GM11168 (cell line): ENCODE data around the gene IMPG2.
"Not testable (repeated sequence)": the region's sequence is repeated elsewhere in the genome, so short reads cannot be mapped to it uniquely, and the experiment has no call there.

Experiments
- in situ Hi-C: fragments of 300-500 bp; cut with MboI; formaldehyde crosslinking; loops from one replicate; pipeline ENCODE4 v1.12.0; 2022; ENCODE audit warnings: low sequenced_read_pairs; ENCODE audit not compliant: unreplicated experiment

The IMPG2 gene

GRCh38 chr3:101320475-101320874 is at the start of gene IMPG2:
IMPG2 (minus strand) TSS chr3:101320575; CDS start chr3:101320372, 203 bp downstream.
- in situ Hi-C loops, result no loop called here

- in situ Hi-C loops, result no loop called here
Observed at GRCh38 chr3:101362406-101362805, 42.0 kb upstream of the IMPG2 start.

GRCh38 chr3:101351829-101352228 is 31.5 kb upstream of the IMPG2 start:
- in situ Hi-C loops, result no loop called here

- in situ Hi-C loops, result no loop called here
Observed at GRCh38 chr3:101340591-101340990, 20.2 kb upstream of the IMPG2 start.

GRCh38 chr3:101333883-101334282 is 13.5 kb upstream of the IMPG2 start:
- in situ Hi-C loops, result no loop called here

- in situ Hi-C loops, result no loop called here
Observed at GRCh38 chr3:101329016-101329673, 8.8 kb upstream of the IMPG2 start.

GRCh38 chr3:101325393-101326134 is 5.2 kb upstream of the IMPG2 start:
- in situ Hi-C loops, result no loop called here

- in situ Hi-C loops, result no loop called here
Observed at GRCh38 chr3:101319531-101319930, 844 bp downstream of the IMPG2 start.

GRCh38 chr3:101312545-101312944 is 7.8 kb downstream of the IMPG2 start:
- in situ Hi-C loops, result no loop called here

GRCh38 chr3:101311676-101312075 is 8.7 kb downstream of the IMPG2 start:
- in situ Hi-C loops, result no loop called here

- in situ Hi-C loops, result no loop called here
Observed at GRCh38 chr3:101310978-101311375, 9.4 kb downstream of the IMPG2 start.

- in situ Hi-C loops, result not testable (repeated sequence)
Observed at GRCh38 chr3:101308147-101308772, 12.1 kb downstream of the IMPG2 start.

- in situ Hi-C loops, result no loop called here
Observed at GRCh38 chr3:101303836-101304235, 16.5 kb downstream of the IMPG2 start.

- in situ Hi-C loops, result no loop called here
Observed at GRCh38 chr3:101303089-101303731, 17.2 kb downstream of the IMPG2 start.

- in situ Hi-C loops, result no loop called here
Observed at GRCh38 chr3:101300073-101300472, 20.3 kb downstream of the IMPG2 start.

GRCh38 chr3:101292027-101292426 is 28.3 kb downstream of the IMPG2 start:
- in situ Hi-C loops, result no loop called here

GRCh38 chr3:101288294-101288693 is 32.1 kb downstream of the IMPG2 start:
- in situ Hi-C loops, result no loop called here

- in situ Hi-C loops, result no loop called here
Observed at GRCh38 chr3:101284757-101285156, 35.6 kb downstream of the IMPG2 start.

- in situ Hi-C loops, result no loop called here
Observed at GRCh38 chr3:101281521-101282030, 38.8 kb downstream of the IMPG2 start.

GRCh38 chr3:101279765-101280385 is 40.5 kb downstream of the IMPG2 start:
- in situ Hi-C loops, result no loop called here
